Uterus (tissue), 2 donors: ENCODE results near the gene ZNF337.
"Not testable (repeated sequence)": the region's sequence is repeated elsewhere in the genome, so short reads cannot be mapped to it uniquely, and the experiment has no call there.

Experiments used
- POLR2A ChIP-seq, 2 donors: fragments of 450-650 bp; IDR thresholded peaks; one replicate each; pipeline ENCODE4 v1.6.1; 2016; ENCODE audit warnings: antibody characterized with exemption in 2 of 2, mild to moderate bottlenecking in 1 of 2, moderate library complexity in 1 of 2
- TF ChIP-seq, protein P1 (sequence below), 4 experiments: fragments of 200-600 bp in 2 of 4; fragments of 450-650 bp in 2 of 4; sonication (generic) in 2 of 4; IDR thresholded peaks; one replicate each; pipeline ENCODE4 v1.5.1; 2016 to 2019; ENCODE audit warnings: antibody characterized with exemption in 4 of 4, mild to moderate bottlenecking in 2 of 4, moderate library complexity in 1 of 4

DNA sequence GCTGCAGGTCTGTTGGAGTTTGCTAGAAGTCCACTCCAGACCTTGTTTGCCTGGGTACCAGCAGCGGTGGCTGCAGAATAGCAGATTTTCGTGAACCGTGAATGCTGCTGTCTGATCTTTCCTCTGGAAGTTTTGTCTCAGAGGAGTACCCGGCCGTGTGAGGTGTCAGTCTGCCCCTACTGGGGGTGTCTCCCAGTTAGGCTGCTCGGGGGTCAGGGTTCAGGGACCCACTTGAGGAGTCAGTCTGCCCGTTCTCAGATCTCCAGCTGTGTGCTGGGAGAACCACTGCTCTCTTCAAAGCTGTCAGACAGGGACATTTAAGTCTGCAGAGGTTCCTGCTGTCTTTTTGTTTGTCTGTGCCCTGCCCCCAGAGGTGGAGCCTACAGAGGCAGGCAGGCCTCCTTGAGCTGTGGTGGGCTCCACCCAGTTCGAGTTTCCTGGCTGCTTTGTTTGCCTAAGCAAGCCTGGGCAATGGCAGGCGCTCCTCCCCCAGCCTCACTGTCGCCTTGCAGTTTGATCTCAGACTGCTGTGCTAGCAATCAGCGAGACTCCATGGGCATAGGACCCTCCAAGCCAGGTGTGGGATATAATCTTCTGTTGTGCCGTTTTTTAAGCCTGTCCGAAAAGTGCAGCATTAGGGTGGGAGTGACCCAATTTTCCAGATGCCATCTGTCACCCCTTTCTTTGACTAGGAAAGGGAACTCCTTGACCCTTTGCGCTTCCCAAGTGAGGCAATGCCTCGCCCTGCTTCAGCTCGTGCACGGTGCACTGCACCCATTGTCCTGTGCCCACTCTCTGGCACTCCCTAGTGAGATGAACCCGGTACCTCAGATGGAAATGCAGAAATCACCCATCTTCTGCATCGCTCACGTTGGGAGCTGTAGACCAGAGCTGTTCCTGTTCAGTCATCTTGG, 22.5 kb upstream of the ZNF337 start:
- TF ChIP-seq, protein P1, sequence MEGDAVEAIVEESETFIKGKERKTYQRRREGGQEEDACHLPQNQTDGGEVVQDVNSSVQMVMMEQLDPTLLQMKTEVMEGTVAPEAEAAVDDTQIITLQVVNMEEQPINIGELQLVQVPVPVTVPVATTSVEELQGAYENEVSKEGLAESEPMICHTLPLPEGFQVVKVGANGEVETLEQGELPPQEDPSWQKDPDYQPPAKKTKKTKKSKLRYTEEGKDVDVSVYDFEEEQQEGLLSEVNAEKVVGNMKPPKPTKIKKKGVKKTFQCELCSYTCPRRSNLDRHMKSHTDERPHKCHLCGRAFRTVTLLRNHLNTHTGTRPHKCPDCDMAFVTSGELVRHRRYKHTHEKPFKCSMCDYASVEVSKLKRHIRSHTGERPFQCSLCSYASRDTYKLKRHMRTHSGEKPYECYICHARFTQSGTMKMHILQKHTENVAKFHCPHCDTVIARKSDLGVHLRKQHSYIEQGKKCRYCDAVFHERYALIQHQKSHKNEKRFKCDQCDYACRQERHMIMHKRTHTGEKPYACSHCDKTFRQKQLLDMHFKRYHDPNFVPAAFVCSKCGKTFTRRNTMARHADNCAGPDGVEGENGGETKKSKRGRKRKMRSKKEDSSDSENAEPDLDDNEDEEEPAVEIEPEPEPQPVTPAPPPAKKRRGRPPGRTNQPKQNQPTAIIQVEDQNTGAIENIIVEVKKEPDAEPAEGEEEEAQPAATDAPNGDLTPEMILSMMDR (IDR thresholded peaks at IDR 0.05): not testable (repeated sequence)
- TF ChIP-seq POLR2A (IDR thresholded peaks at IDR 0.05): not testable (repeated sequence)
